ENCODE measurements around the gene POLR3B.
"Not testable (repeated sequence)": the region's sequence is repeated elsewhere in the genome, so short reads cannot be mapped to it uniquely, and the experiment has no call there.

The POLR3B gene

DNA sequence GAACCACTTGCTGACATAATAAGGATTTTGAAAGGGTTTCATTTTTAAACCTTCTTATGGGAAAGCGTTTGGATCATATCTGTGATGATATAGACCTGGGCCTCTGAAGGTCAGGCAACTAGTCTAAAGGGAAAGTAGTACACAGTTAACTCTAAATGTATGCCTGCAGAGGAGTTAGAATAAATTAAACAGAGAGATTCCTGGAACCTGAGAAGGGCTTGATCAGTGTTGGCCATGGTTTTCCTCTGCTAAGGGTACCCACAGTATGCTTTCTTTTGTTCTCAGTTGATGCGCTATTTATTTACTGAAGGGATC is 14.4 kb upstream of the POLR3B start:
- DNase-seq, result no peak

DNA sequence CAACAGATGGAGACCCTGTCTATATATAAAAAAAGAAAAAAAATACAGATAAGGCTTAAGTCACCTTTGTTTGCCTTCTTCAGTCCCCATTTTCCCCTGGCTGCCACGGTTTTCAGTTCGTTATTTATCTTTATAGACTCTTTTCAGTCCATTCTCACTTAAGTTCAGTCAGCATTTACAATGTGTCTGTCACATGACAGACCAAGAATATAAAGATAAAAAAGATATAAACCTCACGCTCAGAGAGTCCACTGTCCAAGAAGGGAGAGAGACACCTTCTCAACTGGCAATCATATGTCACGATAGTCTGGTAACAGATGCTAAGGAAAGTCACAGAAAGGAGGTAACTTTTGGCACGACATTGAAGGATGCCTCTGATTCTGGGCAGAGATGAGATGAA is 13.4 kb upstream of the POLR3B start:
- no peak for DNase-seq

DNA sequence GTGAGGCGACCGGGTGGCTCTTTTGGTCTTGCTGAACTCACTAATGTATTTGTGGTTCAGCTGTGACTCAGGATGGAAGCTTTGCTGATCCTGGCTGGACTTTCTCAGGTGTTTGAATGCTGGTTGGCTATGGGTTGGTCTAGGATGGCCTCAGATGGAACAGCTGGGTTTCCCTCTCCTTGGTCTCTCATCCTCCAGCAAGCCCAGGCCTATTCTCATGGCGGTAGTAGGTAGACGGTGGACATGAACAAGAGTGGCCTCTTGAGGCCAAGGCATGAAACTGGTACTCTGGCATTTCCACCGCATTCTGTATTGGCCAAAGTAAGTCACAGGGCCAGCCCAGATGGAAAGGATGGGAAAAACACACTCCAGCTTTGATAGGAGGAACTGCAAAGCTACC is 11.8 kb upstream of the POLR3B start:
- DNase-seq, result no peak

DNA sequence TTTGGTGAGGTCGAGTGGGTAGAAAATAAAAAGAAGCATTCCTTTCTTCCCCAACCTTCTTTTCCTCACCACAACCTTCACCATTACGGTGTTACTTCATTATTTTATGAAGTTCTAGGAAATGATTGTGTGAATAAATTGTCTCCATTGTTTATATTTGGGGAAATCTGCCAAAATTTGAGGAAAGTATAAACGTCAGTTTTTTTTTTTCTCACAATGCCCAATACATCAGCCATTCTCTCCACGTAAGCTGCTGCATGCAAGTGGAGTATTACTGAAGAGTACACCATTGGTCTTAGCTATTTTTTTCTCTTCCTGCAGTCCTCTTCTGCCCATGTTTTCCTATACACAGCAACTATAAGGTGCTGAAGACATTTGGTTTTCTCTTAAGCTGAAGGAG is 9.1 kb upstream of the POLR3B start:
- no peak for DNase-seq

DNA sequence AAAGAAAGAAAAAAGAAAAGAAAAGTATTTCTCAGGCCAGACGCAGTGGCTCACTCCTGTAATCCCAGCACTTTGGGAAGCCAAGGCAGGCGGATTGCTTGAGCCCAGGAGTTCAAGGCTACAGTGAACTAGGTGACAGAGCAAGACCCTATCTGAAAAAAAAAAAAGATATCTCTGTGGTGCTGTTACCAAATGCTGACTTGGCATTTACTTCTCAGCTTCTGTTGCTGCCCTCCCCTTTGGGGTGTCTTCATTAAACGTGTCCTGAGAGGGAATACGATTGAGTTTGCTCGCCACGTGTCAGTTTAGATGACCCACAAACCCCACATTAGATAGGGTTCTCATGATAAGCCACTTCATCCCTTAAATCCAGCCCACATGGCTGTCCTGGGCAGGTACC is 4.4 kb upstream of the POLR3B start:
- no peak for DNase-seq

DNA sequence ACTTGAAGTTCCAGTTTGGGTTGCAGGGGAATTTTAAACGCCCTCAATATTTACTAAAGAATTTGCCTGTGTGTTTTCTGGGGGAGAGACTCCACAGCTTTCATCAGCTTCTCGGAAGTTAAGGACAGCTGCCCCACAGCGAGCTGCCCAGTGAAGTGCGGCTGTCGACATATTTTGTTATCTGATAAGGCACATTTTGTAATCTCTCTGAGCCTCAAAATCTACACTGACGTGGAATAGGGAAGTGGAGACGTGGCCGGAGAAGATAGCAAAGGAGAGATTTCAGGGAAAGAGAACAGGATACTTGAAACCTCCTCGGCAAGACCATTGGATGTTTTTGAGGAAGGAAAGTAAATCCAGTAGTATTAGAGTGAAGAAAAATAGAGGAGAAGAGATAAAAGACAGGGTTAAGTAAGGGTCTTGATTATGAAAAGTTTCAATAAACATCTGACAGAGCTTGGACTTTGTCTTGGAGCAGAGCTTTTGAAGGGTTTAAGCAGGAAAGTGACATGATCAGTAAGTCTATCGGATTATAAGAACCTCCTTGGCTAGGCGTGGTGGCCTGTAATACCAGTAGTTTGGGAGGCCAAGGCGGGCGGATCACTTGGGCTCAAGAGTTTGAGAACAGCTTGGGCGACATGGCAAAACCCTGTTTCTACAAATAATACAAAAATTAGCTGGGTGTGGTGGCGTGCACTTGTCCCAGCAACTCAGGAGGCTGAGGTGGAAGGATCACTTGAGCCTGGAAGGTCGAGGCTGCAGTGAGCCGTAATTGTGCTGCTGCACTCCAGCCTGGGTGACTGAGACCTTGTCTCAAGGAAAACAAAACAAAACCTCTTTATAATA is 1.1 kb downstream of the POLR3B start:
- no peak for DNase-seq

DNA sequence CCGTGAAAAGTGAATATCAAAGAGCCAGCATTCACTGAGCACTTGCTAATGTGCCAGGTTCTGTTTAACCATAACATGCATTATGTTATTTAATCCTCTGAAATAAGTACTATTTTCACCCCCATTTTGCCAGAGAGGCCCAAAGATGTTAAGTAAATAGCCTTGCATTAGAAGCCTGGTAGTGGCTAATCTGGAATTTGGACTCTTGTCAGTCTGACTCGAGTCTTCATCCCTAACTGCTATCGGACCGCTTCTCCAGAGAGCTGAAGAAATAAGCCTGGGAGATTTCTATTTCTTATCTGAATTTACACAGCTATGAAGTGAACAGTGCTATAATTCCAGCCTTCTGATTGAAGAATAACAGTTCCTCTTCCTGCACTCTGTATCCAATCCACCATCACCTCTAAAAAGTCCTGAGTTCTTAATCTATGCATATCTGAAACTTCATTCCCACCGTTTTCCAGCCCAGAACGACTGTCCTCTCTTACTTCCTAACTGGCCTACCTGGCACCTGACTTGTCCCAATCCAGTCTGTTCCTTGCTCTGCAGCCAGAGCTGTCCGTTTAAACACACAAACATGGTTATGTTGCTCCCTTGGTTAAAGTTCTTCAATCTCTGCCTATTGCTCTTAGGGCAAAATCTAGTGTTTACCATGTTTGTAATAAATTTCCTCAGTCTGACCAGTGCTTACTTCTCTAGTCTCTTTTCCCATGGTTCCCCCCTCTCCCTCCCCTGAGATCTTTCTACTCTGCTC is 2.3 kb downstream of the POLR3B start:
- no peak for DNase-seq

DNA sequence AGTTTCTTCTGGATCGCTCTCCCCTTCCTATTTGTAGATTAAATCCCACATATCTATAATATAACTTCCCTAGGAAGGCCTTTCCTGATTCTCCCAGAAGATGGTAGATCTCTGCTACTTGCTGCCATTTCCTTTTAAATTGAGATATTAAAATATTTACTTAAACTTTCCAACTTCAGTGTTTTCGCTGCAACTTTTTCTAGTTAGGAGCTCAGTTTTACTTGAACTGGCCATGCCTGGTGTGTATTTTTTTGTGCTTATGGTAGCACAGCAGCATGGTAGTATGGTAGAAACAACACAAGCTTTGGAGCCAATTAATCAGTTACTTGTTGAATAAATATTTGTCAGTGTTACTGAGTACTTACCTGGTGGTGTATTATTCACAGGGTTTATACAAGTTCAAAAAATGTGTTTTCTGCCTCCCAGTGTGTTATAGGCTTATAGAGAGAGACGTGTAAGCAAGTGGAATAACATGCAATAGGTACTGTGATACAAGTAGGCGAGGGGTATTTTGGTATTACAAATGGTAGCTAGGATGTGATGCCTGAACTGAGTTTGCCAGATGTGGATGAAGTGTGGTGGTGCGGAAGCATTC is 2.9 kb downstream of the POLR3B start:
- DNase-seq, result no peak

DNA sequence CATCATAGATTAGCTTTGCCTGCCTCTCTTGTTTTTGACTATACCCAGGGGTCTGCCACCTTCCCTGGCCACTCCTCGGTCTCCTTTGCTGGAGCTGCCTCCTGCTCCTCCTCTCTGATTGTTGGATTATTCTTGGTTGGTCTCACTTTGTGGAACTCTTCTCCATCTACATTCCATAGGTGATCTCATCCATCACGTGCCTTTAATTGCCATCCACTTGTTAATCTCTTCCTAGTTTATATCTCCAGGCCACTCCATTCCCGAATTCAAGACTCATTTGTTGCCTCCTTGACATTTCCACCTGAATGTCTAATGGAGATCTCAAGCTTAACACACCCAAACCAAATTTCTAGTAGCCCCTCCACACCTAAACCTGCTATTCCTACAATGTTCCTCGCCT is 5.4 kb downstream of the POLR3B start:
- DNase-seq, result no peak

DNA sequence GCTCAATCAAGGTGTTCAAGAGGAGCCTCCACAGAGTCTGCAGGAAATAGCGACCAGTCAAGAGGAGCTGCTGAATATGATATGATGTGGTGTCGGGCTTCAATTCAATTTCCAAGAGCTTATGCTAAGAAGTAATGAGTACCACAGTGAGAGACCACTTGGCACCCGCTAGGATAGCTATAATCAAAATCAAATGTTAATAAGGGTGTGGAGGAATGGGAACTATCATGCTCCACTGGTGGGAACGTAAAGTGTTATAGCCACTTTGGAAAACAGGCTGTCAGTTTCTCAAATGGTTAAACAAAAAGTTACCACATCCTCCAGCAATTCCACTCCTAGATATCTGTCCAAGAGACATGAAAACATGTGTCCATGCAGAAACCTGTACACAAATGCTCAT is 6.7 kb downstream of the POLR3B start:
- no peak for DNase-seq

DNA sequence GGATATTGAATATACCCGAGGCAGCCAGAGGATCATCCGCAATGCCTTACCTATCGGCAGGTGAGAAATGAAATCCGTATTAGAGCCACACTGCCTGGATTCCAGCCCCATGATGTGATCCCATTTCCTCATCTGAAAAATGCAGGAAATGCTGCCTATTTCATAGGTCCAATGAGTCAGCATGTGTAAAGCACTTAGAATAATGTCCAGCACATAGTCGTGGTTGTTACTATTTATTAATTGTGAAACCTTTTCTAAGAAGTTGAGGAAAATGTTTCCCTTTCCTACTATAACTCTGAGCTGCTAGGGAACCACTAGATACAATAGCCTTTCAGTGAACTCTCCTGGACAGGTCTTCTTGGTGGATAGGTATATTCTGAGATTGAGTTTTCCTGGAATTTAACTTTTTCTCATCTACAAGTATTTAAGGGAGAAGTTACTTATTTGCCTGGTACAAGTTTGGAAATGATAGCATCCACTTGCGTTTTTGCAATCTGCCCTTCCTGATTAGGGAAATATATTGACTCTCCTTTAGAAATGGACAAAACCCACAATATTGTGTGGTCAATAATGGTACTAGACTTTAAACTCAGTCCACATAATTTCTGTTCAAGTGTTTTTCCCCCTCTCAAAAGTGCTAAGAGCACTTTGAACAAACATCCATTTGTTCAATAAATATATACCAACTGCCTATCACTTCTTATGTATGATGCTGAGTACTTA is 12.2 kb downstream of the POLR3B start:
- no peak for DNase-seq

DNA sequence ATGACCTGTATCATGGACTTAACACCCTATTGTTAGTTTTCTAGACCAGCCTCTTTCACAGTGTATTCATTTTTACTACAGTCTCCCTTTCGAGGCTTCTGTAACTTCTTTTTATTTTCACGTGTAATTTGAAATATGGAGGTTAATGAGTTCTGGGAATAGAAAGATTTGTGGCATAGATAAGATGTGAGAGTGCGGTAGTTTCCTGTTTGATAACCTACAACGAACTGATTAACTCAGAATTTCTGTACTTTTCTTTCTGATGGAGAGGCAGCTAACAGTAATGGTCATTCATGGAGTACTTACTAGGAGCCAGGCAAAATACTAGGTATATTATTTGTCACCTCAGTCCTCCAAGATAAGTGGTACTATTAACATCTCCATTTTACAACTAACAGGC is 21.2 kb downstream of the POLR3B start:
- DNase-seq, result no peak

DNA sequence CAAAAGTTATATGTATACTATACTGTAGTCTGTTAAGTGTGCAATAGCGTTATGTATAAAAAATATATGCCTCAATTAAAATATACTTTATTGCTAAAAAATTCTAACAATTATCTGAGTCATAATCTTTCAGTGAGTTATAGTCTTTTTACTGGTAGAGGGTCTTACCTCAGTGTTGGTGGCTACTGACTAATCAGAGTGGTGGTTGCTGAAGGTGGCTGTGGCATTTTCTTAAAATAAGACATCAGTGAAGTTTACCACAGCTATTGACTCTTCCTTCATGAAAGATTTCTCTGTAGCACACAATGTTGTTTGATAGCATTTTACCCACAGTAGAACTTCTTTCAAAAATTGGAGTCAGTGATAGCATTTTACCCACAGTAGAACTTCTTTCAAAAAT is 23.4 kb downstream of the POLR3B start:
- no peak for DNase-seq

DNA sequence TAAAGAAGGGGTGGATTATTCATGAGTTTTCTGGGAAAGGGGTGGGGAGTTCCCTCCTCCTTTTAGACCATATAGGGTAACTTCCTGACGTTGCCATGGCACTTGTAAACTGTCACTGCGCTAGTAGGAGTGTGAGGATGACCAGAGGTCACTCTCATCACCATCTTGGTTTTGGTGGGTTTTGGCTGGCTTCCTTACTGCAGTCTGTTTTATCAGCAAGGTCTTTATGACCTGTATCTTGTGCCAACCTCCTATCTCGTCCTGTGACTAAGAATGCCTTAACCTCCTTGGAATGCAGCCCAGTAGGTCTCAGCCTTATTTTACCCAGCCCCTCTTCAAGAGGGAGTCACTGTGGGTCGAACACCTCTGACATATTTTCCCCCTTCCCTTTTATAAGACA is 24.3 kb downstream of the POLR3B start:
- not testable (repeated sequence) for DNase-seq

DNA sequence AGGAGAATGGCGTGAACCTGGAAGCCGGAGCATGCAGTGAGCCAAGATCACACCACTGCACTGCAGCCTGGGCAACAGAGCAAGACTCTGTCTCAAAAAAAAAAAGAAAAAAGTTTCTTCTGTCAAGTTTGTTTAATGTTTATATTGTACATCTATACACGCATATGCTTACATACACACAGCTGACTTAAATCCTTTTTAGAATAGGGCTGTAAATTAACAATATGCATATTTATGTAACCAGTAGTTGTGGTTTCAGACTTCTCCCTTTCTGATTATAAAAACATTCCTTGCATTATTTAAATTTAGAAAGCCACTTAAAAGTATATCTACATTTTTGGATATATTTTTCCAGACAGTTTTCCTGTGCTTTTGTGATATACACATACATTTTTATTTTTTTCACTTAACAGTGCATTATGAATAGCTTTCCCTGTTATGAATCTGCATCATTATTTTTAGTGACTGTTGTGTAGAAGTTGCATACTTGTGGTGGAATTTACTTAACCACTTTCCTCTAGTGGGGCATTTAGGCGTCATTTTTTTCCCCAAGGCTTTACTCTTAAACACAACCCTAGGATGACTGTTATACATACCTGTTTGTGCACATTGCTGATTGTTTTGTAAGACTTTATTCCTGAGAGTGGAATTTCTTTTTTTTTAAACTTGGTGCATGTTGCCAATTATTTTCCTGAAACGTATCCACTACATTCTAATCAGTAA is 29.4 kb downstream of the POLR3B start:
- DNase-seq, result no peak

DNA sequence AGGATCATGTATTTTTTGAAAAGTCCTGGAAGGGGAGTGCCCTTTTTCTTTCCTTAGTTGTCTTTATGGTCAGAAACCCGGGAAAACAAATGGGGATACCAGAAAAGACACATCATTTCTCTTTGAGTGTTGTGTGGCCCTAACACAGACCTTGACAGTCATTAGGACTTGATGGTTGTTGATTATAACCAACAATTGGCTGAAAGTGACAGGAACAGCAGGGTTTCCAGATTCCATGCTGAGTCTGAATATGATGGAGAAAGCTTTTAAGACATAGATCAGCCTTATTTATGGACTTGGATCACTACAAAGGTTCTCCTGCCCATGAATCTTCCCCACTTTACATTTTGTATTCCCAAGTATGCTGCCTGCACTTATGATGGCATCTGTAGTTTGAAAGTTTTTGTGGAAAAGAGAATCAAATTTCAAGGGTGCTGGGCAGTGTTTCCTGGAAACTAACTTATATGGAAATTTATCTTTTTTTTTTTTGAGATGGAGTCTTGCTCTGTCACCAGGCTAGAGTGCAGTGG is 30.4 kb downstream of the POLR3B start:
- DNase-seq, result no peak

DNA sequence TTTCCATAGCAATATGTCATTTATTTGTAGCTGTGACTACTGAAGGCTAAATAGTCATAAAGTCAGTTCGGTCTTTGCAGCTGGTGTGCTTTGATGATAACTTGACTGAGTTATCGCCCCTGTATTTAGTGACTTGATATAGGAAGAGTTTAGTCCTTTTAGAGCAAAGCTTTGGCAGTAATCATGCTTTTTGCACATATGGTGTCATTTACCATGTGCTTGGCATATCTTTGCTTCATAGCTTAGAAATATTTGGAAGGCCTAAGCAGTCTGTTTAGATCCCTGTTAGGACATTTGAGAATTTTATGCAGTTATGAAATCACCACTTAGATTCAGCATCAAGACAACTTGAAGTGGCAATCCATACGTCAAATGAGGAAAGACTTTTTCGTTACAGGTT is 31.6 kb downstream of the POLR3B start:
- DNase-seq, result no peak

DNA sequence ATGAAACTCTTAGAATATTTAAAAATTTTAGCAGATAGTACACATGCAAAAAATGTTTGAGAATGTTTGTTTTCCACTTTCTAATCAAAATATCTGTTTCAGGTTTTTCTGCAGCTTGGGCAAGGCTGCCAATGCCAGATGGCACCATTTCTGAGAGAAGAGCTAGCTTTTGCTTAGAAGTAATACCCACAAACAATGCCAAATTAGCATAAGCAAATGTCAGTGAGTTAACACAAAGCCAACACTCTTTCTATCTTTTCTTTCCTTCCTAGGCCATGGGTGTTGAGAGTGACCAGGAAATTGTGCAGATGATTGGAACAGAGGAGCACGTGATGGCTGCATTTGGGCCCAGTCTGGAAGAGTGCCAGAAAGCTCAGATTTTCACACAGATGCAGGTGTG is 35.2 kb downstream of the POLR3B start:
- DNase-seq, result no peak

DNA sequence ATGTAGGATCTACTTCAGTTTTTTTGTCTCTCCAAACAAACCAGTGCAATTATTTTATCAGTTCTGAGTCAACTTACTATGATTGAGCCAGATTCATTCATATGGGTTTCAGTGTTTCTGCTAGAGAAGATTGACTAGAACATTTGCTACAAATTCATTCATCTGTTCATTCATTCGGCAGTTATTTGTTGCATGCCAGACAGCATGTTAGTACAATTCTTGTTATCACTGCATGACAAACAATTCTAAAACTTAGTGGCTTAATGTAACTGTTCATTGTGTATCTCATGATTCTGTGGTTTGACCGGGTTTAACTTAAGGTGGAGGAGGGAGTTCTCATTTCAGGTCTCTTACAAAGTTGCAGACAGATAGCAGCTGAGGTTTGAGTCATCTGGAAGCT is 52.3 kb downstream of the POLR3B start:
- DNase-seq, result no peak

DNA sequence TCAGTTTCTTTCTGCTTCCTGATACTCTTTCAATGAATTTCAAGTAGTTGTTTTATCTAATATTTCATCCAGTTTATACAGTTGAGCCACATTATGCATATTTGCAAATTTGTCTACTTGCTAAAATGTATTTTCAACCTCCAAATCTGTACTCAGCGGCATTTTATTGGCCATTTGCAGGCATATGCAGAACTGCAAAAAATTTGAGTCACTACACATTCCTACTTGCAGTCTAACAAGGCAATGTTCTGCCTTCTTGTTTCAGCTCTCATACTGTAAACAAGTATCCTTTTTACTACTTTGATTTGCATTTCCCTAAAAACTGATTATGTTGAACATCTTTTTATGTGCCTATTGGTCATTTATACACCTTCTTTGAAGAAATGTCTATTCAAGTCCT is 55.0 kb downstream of the POLR3B start:
- DNase-seq, result no peak

DNA sequence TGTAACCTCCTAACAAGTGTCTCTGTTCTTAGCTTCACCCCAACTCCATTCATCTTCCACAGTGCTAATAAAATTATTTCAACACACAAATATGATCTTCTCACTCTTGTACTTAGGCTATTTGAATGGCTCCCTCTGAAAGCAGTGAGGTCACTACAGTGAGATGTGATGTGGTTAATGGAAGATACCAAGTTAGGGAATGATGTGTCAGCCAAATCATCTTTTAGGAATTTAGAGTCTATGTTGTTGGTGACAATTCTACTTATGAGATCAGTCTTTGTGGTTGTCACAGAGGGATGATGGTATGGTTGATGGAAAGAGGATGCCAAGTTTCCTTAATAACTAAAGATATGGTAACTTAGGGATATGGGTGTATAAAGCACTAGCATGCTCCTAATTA is 57.6 kb downstream of the POLR3B start:
- DNase-seq, result no peak

DNA sequence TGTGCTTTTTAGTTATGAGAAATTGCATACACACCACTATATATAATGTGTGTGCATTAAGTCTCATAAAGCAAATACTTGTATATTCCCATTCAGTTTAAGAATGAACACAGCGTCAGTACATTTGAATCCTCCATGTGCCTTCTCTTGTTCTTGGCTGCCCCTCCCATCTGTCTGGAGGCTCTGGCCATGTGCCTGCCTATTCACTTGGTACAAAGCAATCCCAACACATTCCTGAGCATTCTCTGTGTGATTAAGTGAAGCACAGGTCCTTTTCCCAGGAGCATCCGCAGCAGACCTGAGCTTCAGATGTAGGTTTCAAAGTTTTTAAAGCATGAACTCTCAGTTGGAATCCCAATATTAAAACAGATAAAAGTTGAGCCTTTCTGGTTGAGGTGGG is 58.7 kb downstream of the POLR3B start:
- no peak for DNase-seq

All from stimulated activated CD4-positive, alpha-beta T cell treated with anti-CD3 and anti-CD28 coated beads, Interleukin-2, amount 100 ng/mL, for 24 hours (primary cell).